Measurements from ENCODE around the gene DNAH12.
"Not testable (repeated sequence)": the region's sequence is repeated elsewhere in the genome, so short reads cannot be mapped to it uniquely, and the experiment has no call there.

The DNAH12 gene

GRCh38 chr3:57518276-57518915 lies 25.7 kb downstream of the DNAH12 start:
- DNase-seq (ENCODE audit: low spot score): no peak

DNA sequence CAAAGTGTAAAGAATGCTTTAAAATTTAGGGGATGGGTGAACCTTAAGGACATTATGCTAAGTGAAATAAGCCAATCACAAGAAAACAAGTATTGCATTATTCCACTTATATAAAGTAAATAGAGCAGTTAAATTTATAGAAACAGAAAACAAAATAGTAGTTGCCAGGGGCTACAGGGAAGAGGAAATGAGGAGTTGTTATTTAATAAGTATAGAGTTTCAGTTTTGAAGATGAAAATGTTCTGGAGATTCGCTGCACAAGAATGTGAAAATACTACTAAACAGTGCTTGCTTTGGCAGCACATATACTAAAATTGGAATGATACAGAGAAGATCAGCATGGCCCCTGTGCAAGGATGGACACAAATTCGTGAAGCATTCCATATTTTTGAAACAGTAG lies 32.0 kb downstream of the DNAH12 start:
- no peak for DNase-seq (ENCODE audit: low spot score)

- DNase-seq (ENCODE audit: low spot score): no peak
Measured at GRCh38 chr3:57505901-57506300, 38.2 kb downstream of the DNAH12 start.

DNA sequence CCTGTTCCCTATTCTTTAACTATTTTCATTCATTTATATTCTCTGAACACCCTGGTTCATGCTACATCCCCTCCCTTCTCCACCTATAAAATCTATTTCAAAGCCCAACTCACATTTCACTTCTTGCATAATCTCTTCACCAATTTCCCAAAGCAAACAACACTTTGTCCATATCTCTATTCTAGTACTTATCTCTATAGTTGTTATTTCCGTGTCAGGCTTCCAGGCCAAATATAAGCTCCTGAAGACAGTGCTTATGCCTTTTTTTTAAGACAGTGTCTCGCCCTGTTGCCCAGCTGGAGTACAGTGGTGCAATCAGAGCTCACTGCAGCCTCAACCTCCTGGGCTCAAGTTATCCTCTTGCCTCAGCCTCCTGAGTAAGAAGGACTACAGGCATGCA lies 43.6 kb downstream of the DNAH12 start:
- no peak for DNase-seq (ENCODE audit: low spot score)

GRCh38 chr3:57497904-57498303 lies 46.2 kb downstream of the DNAH12 start:
- DNase-seq (ENCODE audit: low spot score): no peak

GRCh38 chr3:57484563-57484962 lies 59.6 kb downstream of the DNAH12 start:
- DNase-seq (ENCODE audit: low spot score): no peak

DNA sequence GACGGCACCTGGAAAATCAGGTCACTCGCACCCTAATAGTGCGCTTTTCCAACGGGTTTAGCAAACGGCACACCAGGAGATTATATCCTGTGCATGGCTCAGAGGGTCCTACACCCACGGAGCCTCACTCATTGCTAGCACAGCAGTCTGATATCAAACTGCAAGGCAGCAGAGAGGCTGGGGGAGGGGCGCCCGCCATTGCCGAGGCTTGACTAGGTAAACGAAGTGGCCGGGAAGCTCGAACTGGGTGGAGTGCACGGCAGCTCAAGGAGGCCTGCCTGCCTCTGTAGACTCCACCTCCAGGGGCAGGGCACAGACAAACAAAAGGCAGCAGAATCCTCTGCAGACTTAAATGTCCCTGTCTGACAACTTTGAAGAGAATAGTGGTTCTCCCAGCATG lies 67.0 kb downstream of the DNAH12 start:
- DNase-seq (ENCODE audit: low spot score): not testable (repeated sequence)

GRCh38 chr3:57464801-57465200 lies 79.3 kb downstream of the DNAH12 start:
- DNase-seq (ENCODE audit: low spot score): no peak

- DNase-seq (ENCODE audit: low spot score): no peak
Measured at GRCh38 chr3:57464011-57464410, 80.1 kb downstream of the DNAH12 start.

- no peak for DNase-seq (ENCODE audit: low spot score)
Measured at GRCh38 chr3:57451150-57451846, 92.8 kb downstream of the DNAH12 start.

DNA sequence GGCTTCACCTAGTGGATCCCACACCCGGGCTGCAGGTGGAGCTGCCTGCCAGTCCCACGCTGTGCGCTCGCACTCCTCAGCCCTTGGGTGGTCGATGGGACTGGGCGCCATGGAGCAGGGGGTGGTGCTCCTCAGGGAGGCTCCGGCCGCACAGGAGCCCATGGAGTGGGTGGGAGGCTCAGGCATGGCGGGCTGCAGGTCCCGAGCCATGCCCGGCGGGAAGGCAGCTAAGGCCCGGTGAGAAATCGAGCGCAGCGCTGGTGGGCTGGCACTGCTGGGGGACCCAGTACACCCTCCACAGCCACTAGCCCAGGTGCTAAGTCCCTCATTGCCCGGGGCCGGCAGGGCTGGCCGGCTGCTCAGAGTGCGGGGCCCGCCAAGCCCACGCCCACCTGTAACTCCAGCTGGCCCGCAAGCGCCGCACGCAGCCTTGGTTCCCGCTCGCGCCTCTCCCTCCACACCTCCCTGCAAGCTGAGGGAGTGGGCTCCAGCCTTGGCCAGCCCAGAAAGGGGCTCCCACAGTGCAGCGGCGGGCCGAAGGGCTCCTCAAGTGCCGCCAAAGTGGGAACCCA lies 94.8 kb downstream of the DNAH12 start:
- DNase-seq (ENCODE audit: low spot score): not testable (repeated sequence)

DNA sequence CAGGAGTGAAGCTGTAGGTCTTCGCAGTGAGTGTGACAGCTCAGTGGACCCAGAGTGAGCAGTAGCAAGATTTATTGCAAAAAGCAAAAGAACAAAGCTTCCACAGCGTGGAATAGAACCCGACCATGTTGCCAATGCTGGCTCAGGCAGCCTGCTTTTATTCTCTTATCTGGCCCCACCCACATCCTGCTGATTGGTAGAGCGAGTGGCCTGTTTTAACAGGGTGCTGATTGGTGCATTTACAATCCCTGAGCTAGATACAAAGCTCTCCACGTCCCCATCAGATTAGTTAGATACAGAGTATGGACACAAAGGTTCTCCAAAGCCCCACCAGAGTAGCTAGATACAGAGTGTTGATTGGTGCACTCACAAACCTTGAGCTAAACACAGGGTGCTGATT lies 95.7 kb downstream of the DNAH12 start:
- DNase-seq (ENCODE audit: low spot score): not testable (repeated sequence)

- DNase-seq (ENCODE audit: low spot score): no peak
Measured at GRCh38 chr3:57446318-57446841, 97.8 kb downstream of the DNAH12 start.

DNA sequence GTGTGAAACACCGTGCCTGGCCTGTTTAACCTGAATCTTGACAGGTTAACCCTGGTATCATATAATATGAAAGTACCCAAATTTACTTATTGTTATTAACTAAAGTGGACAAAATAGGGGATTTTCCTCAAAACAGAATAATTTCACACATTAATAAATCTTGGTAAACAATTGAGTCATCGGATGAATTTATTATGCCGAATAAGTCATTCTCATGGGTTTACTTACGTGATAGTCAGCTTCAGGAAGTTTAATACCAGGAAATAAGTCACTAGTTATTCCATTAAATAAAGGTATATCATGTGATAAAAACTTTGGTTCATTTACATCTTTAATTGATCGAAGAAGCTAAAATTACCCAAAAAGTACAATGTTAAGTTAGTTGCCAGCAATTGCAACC lies 99.7 kb downstream of the DNAH12 start:
- DNase-seq (ENCODE audit: low spot score): no peak

DNA sequence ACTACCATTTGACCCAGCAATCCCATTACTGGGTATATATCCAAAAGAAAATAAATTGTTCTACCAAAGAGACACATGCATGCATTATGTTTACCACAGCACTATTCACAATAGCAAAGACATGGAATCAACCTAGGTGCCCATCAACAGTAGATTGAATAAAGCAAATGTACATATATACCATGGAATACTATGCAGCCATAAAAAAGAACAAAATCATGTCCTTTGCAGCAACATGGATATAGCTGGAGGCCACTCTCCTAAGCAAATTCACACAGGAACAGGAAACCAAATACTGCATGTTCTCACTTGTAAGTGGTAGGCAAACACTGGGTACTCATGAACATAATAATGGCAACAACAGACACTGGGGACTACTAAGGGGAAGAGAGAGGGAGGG lies 104.0 kb downstream of the DNAH12 start:
- not testable (repeated sequence) for DNase-seq (ENCODE audit: low spot score)

DNA sequence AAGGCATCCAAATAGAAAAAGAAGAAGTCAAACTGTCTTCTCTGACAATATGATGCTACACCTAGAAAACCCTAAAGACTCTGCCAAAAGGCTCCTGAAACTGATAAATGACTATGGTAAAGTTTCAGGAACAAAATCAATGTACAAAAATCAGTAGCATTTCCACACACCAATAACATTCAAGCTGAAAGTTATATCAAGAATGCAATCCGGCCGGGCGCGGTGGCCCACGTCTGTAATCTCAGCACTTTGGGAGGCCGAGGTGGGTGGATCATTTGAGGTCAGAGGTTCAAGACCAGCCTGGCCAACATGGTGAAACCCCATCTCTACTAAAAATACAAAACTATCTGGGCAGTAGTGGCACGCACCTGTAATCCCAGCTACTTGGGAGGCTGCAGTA lies 105.7 kb downstream of the DNAH12 start:
- DNase-seq (ENCODE audit: low spot score): not testable (repeated sequence)

DNA sequence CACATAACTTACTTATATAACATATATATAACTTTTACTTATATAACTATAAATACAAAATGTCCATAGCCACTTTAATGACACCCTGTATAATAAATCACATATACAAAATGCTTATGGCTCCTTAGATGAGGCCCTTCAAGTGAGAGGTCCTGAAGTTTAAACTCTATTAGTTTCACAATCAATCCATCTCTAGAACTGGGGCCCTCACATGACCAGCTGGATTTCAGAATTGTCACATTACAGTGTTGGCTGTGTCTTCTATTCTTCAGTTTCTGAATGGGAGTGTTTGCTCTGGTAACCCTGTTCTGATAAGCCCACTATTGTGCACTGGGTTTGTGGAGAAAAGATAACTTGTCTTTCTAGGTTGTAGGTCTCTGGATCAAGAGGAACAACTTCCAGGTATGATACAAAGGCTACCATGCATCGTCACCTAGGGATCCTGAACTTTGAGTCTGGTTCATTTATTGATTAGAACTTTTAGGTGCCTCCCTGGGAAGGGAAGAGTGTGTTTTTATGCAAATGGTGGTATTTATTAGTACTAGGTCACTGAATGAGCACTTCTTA lies 107.9 kb downstream of the DNAH12 start:
- DNase-seq (ENCODE audit: low spot score): no peak

GRCh38 chr3:57434041-57434440 lies 110.1 kb downstream of the DNAH12 start:
- DNase-seq (ENCODE audit: low spot score): no peak

DNA sequence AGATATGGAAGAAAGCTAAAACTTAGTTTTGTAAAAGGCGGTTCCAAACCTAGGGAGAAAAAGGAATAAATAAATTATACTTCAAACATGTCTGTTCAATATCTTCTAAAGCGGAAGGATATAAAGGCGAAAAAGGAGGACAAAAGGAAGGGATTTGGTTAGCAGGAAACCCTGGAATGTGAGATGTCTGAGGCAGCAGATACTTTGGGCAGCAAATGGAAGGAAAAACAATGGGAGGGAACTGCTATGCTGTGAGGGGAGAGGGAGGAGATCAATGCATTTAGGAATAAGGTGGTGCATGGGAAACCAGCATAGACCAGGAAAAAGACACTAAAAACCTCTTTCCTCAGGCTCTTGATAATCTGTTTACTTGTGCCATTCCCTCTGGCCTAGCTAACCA lies 120.8 kb downstream of the DNAH12 start:
- DNase-seq (ENCODE audit: low spot score): no peak

- DNase-seq (ENCODE audit: low spot score): no peak
Measured at GRCh38 chr3:57421336-57421735, 122.8 kb downstream of the DNAH12 start.

- no peak for DNase-seq (ENCODE audit: low spot score)
Measured at GRCh38 chr3:57420001-57420400, 124.1 kb downstream of the DNAH12 start.

DNA sequence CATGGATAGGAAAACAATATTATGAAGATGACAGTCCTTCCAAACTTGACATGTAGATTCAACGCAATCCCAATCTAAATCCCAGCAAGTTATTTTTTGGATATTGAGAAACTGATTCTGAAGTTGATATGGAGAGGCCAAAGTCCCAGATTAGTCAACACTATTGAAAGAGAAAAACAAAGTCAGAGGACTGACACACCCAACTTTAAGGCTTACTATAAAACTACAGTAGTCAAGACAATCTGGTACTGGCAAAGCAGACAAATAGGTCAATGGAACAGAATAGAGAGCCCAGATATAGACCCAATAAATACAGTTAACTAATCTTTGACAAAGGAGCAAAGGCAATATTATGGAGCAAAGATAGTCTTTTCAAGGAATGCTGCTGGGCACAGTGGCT lies 132.4 kb downstream of the DNAH12 start:
- DNase-seq (ENCODE audit: low spot score): no peak

GRCh38 chr3:57409471-57409870 lies 134.7 kb downstream of the DNAH12 start:
- DNase-seq (ENCODE audit: low spot score): no peak
